H9 (cell line): ENCODE data around the gene DCDC1. TPM values are rescaled to one million over a fixed set of nuclear protein-coding genes. Genes with fewer than 3 reads are reported as not detected.

Source experiments
- DNase-seq: peaks from one replicate; pipeline ENCODE4 v3.0.0-alpha.2; 2017
- H2AFZ ChIP-seq: one replicate; pipeline ENCODE4 v1.6.1; 2013; ENCODE audit warnings: mild to moderate bottlenecking, low read length, control low read depth, moderate library complexity
- H2AK5ac ChIP-seq: 2 replicates; pipeline ENCODE4 v1.6.1; 2013; ENCODE audit warnings: low read length, control low read depth, mixed read lengths; ENCODE audit not compliant: insufficient read length
- H2BK120ac ChIP-seq: one replicate; pipeline ENCODE4 v1.6.1; 2013; ENCODE audit warnings: low read depth, mild to moderate bottlenecking, low read length, control low read depth, inconsistent platforms; ENCODE audit not compliant: poor library complexity, severe bottlenecking
- H2BK12ac ChIP-seq: 2 replicates; pipeline ENCODE4 v1.6.1; 2013; ENCODE audit warnings: low read length, control low read depth, mixed read lengths, low read depth; ENCODE audit not compliant: insufficient read length
- H2BK15ac ChIP-seq: 2 replicates; pipeline ENCODE4 v1.6.1; 2013; ENCODE audit warnings: low read depth, low read length, control low read depth
- H2BK20ac ChIP-seq: one replicate; pipeline ENCODE4 v1.6.1; 2013; ENCODE audit warnings: low read depth, mild to moderate bottlenecking, low read length, control low read depth, inconsistent platforms; ENCODE audit not compliant: poor library complexity, severe bottlenecking
- H2BK5ac ChIP-seq: 2 replicates; pipeline ENCODE4 v1.6.1; 2013; ENCODE audit warnings: low read length, control low read depth, mixed read lengths; ENCODE audit not compliant: insufficient read length
- H3K14ac ChIP-seq: 2 replicates; pipeline ENCODE4 v1.6.1; 2013; ENCODE audit warnings: low read length, control low read depth; ENCODE audit not compliant: insufficient read depth
- H3K18ac ChIP-seq: 2 replicates; pipeline ENCODE4 v1.6.1; 2013; ENCODE audit warnings: low read depth, mild to moderate bottlenecking, mixed read lengths, low read length, control low read depth; ENCODE audit not compliant: insufficient read length
- H3K23ac ChIP-seq: 2 replicates; pipeline ENCODE4 v1.6.1; 2013; ENCODE audit warnings: low read length, control low read depth, mixed read lengths, low read depth; ENCODE audit not compliant: insufficient read length
- H3K23me2 ChIP-seq: 2 replicates; pipeline ENCODE4 v1.6.1; 2013; ENCODE audit warnings: low read depth, mild to moderate bottlenecking, mixed read lengths, low read length, control low read depth; ENCODE audit not compliant: insufficient read length, poor library complexity, severe bottlenecking
- H3K27ac ChIP-seq: 2 replicates; pipeline ENCODE4 v1.5.1; 2013; ENCODE audit warnings: low read length, control low read depth, mixed read lengths, low read depth; ENCODE audit not compliant: insufficient read length
- H3K27me3 ChIP-seq: 2 replicates; pipeline ENCODE4 v1.6.1; 2013; ENCODE audit warnings: low read length, control low read depth, inconsistent platforms; ENCODE audit not compliant: insufficient read depth
- H3K4ac ChIP-seq: 2 replicates; pipeline ENCODE4 v1.6.1; 2013; ENCODE audit warnings: low read depth, mild to moderate bottlenecking, control low read depth, inconsistent platforms, low read length, moderate library complexity
- H3K4me1 ChIP-seq: 2 replicates; pipeline ENCODE4 v1.6.1; 2013; ENCODE audit warnings: low read length, control low read depth, inconsistent platforms; ENCODE audit not compliant: insufficient read depth
- H3K4me2 ChIP-seq: 2 replicates; pipeline ENCODE4 v1.6.1; 2013; ENCODE audit warnings: low read length, control low read depth, mixed read lengths; ENCODE audit not compliant: insufficient read length, insufficient read depth
- H3K56ac ChIP-seq: 2 replicates; pipeline ENCODE4 v1.6.1; 2013; ENCODE audit warnings: low read depth, mild to moderate bottlenecking, mixed read lengths, low read length, control low read depth; ENCODE audit not compliant: insufficient read length
- H3K79me1 ChIP-seq: 2 replicates; pipeline ENCODE4 v1.6.1; 2013; ENCODE audit warnings: low read depth, mild to moderate bottlenecking, moderate library complexity, low read length, control low read depth, inconsistent platforms; ENCODE audit not compliant: insufficient read depth, poor library complexity, severe bottlenecking
- H3K79me2 ChIP-seq: 2 replicates; pipeline ENCODE4 v1.6.1; 2013; ENCODE audit warnings: low read length, control low read depth, inconsistent platforms; ENCODE audit not compliant: insufficient read depth
- H3K9ac ChIP-seq: 2 replicates; pipeline ENCODE4 v1.6.1; 2013; ENCODE audit warnings: low read length, control low read depth, mixed read lengths; ENCODE audit not compliant: insufficient read length; ENCODE audit errors: extremely low read depth
- H3K9me3 ChIP-seq: one replicate; pipeline ENCODE4 v1.6.1; 2013; ENCODE audit warnings: low read depth, low read length, inconsistent platforms; ENCODE audit not compliant: control insufficient read depth
- H3T11ph ChIP-seq: one replicate; pipeline ENCODE4 v1.6.1; 2013; ENCODE audit warnings: mild to moderate bottlenecking, low read length, control low read depth, inconsistent platforms
- H4K20me1 ChIP-seq: one replicate; pipeline ENCODE4 v1.6.1; 2013; ENCODE audit not compliant: control insufficient read depth, insufficient read length, insufficient read depth
- H4K5ac ChIP-seq: 2 replicates; pipeline ENCODE4 v1.6.1; 2013; ENCODE audit warnings: low read depth, mild to moderate bottlenecking, mixed read lengths, low read length, control low read depth; ENCODE audit not compliant: insufficient read length
- H4K8ac ChIP-seq: replicated peaks from 2 replicates; pipeline ENCODE4 v1.6.1; 2013; ENCODE audit warnings: low read length, control low read depth, mixed read lengths, low read depth; ENCODE audit not compliant: insufficient read length
- H4K91ac ChIP-seq: 2 replicates; pipeline ENCODE4 v1.6.1; 2013; ENCODE audit warnings: low read depth, mild to moderate bottlenecking, moderate library complexity, mixed read lengths, low read length, control low read depth; ENCODE audit not compliant: insufficient read length
- H3K27ac Mint-ChIP-seq, 3 experiments: 2 replicates in 2 of 3; 3 replicates in 1 of 3; pipeline ENCODE4 v1.8.0; 2020 to 2021; ENCODE audit warnings: mixed read lengths in 3 of 3, mild to moderate bottlenecking in 1 of 3, moderate library complexity in 1 of 3
- H3K27me3 Mint-ChIP-seq: 2 replicates; pipeline ENCODE4 v1.8.0; 2021; ENCODE audit warnings: low read depth, mild to moderate bottlenecking, moderate library complexity, mixed read lengths
- H3K36me3 Mint-ChIP-seq, 3 experiments: 2 replicates in 2 of 3; 3 replicates in 1 of 3; pipeline ENCODE4 v1.8.0; 2020 to 2021; ENCODE audit warnings: low read depth in 3 of 3, mixed read lengths in 3 of 3; ENCODE audit not compliant: insufficient read depth in 1 of 3
- H3K4me1 Mint-ChIP-seq, 2 experiments: 2 replicates each; pipeline ENCODE4 v1.8.0; 2020; ENCODE audit warnings: mixed read lengths in 2 of 2
- H3K4me3 Mint-ChIP-seq, 2 experiments: 2 replicates in 1 of 2; 3 replicates in 1 of 2; pipeline ENCODE4 v1.8.0; 2020 to 2021; ENCODE audit warnings: mild to moderate bottlenecking in 2 of 2, mixed read lengths in 2 of 2, moderate library complexity in 1 of 2
- H3K9me3 Mint-ChIP-seq, 2 experiments: 2 replicates in 1 of 2; 3 replicates in 1 of 2; pipeline ENCODE4 v1.8.0; 2020; ENCODE audit warnings: mild to moderate bottlenecking in 2 of 2, mixed read lengths in 2 of 2, moderate library complexity in 1 of 2
- CTCF ChIP-seq: fragments of 200-600 bp; sonication (generic); conservative IDR thresholded peaks from 3 replicates; pipeline ENCODE4 v1.8.0; 2021; ENCODE audit warnings: antibody characterized with exemption, mild to moderate bottlenecking
- WGBS: extraction: QIAGEN DNeasy Blood & Tissue Kit; methylation state at CpG from one replicate; pipeline ENCODE4 v1.1.7; 2013; ENCODE audit warnings: missing lambda C conversion rate, low lambda C conversion rate, mixed read lengths; ENCODE audit not compliant: insufficient read length; ENCODE audit errors: extremely low coverage; 5-methylcytosine and 5-hydroxymethylcytosine counted together
- total RNA-seq: library from RNA; stranded (reverse); gene quantifications from 2 replicates; pipeline ENCODE4 v1.2.1, GENCODE V29; 2021

Gene DCDC1
- total RNA-seq, 1 experiment from 2014 or later = 0.09 TPM

DNA sequence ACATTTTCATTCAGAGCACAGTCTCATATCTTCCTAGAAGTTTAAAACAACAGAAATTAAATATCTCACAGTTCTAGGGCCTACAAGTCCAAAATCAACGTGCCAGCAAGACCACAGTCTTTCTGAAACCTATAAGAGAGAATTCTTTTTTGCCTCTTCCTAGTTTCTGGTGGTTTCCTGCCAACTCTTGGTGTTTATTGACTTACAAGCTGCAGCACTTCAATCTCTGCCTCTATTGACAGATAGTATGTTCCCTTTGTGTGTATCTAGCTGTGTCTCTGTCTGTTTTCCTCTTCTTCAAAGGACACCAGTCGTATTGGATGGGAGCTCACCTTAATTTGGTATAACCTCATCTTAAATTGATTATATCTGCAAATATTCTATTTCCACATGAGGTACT, 347.5 kb downstream of the DCDC1 start:
- TF ChIP-seq CTCF = no peak
- H3K4me3 Mint-ChIP-seq = no peak overlapping the region
- H3K27me3 Mint-ChIP-seq = no peaks in the 10 kb centered on the region
- Histone ChIP-seq H4K20me1 (no peaks in the 10 kb centered on the region), H2AK5ac (no peak overlapping the region), H2BK20ac (no peak overlapping the region), H3T11ph (no peak overlapping the region), H3K18ac (no peak overlapping the region), H3K27ac (no peak overlapping the region), H3K79me2 (no peaks in the 10 kb centered on the region), H3K14ac (no peak overlapping the region), H3K27me3 (no peaks in the 10 kb centered on the region), H2BK120ac (no peak overlapping the region), H3K56ac (no peak overlapping the region), H2BK12ac (no peak overlapping the region), H3K79me1 (no peaks in the 10 kb centered on the region), H3K9me3 (no peaks in the 10 kb centered on the region), H2AFZ (no peak overlapping the region), H2BK5ac (no peak overlapping the region), H4K8ac (no peak overlapping the region), H3K4ac (no peak overlapping the region), H3K23me2 (no peaks in the 10 kb centered on the region), H3K4me2 (no peak overlapping the region), H3K9ac (no peak overlapping the region), H4K91ac (no peak overlapping the region), H3K23ac (no peak overlapping the region), H3K4me1 (no peaks in the 10 kb centered on the region), H4K5ac (no peak overlapping the region), H2BK15ac (no peak overlapping the region)
- H3K4me1 Mint-ChIP-seq = peaks cover 0 to 2% of the 10 kb centered on the region in 2 experiments; a peak in 1 of 4 replicates
- no peaks in the 10 kb centered on the region for H3K9me3 Mint-ChIP-seq
- H3K36me3 Mint-ChIP-seq = no peaks in the 10 kb centered on the region
- no CpG with 5 or more reads among the region's 2 CpGs for WGBS
- no peak for DNase-seq
- H3K27ac Mint-ChIP-seq = no peak overlapping the region
